Measurements from ENCODE around the gene DYNC1LI1.

DYNC1LI1 gene

GRCh38 chr3:32596282-32596908 is 25.7 kb upstream of the DYNC1LI1 start:
- no peak overlapping the region for H3K27ac ChIP-seq
- TF ChIP-seq ZFX (IDR thresholded peaks at IDR 0.05) (no peak), CTCF (conservative IDR thresholded peaks at IDR 0.05) (no peak)

- TF ChIP-seq ZFX (IDR thresholded peaks at IDR 0.05) = no peak
- no peak for TF ChIP-seq CTCF (conservative IDR thresholded peaks at IDR 0.05)
- H3K27ac ChIP-seq = no peak overlapping the region
Observed at GRCh38 chr3:32595323-32595722, 24.7 kb upstream of the DYNC1LI1 start.

GRCh38 chr3:32593903-32594525 is 23.4 kb upstream of the DYNC1LI1 start:
- H3K27ac ChIP-seq = no peak overlapping the region
- TF ChIP-seq ZFX (IDR thresholded peaks at IDR 0.05) (no peak), CTCF (conservative IDR thresholded peaks at IDR 0.05) (no peak)

GRCh38 chr3:32592696-32593353 is 22.2 kb upstream of the DYNC1LI1 start:
- TF ChIP-seq ZFX (IDR thresholded peaks at IDR 0.05) (no peak), CTCF (conservative IDR thresholded peaks at IDR 0.05) (no peak)
- no peak overlapping the region for H3K27ac ChIP-seq

- no peak overlapping the region for H3K27ac ChIP-seq
- TF ChIP-seq ZFX (IDR thresholded peaks at IDR 0.05) = no peak
Observed at GRCh38 chr3:32592011-32592410, 21.4 kb upstream of the DYNC1LI1 start.

- H3K27ac ChIP-seq = no peak overlapping the region
- TF ChIP-seq ZFX (IDR thresholded peaks at IDR 0.05) = no peak
- TF ChIP-seq CTCF (conservative IDR thresholded peaks at IDR 0.05) = no peak
Observed at GRCh38 chr3:32591186-32591585, 20.5 kb upstream of the DYNC1LI1 start.

GRCh38 chr3:32586356-32586755 is 15.7 kb upstream of the DYNC1LI1 start:
- no peak overlapping the region for H3K27ac ChIP-seq
- TF ChIP-seq ZFX (IDR thresholded peaks at IDR 0.05) (no peak), CTCF (conservative IDR thresholded peaks at IDR 0.05) (no peak)
